ENCODE results near the gene ZNF652.

DNA sequence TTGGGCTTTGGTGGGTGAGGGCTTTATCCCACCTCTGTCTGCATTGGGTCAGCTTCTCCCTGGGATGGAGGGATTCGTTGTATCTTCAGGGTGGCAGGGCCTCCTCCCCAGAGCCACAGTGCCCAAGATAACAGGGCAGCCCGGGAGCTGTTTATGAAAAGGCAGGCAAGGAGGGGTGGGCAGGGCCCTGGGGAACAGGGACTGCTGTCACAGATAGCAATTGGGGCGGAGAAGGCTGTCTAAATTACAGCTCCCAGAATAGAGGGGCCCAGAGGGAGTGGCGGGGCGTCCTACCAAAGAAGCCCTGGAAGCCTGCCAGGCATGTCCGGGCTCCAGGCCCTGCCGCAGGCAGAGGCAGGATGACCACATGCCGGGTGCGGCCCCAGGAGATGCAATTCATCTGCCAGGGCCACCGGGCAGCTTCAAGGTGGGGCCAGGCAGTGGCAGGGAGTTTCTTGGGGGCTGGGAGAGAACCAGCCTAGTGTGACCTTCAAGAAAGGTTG is 112.7 kb downstream of the ZNF652 start:
- TF ChIP-seq, protein P1, sequence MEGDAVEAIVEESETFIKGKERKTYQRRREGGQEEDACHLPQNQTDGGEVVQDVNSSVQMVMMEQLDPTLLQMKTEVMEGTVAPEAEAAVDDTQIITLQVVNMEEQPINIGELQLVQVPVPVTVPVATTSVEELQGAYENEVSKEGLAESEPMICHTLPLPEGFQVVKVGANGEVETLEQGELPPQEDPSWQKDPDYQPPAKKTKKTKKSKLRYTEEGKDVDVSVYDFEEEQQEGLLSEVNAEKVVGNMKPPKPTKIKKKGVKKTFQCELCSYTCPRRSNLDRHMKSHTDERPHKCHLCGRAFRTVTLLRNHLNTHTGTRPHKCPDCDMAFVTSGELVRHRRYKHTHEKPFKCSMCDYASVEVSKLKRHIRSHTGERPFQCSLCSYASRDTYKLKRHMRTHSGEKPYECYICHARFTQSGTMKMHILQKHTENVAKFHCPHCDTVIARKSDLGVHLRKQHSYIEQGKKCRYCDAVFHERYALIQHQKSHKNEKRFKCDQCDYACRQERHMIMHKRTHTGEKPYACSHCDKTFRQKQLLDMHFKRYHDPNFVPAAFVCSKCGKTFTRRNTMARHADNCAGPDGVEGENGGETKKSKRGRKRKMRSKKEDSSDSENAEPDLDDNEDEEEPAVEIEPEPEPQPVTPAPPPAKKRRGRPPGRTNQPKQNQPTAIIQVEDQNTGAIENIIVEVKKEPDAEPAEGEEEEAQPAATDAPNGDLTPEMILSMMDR (optimal IDR thresholded peaks at IDR 0.05 in 1 of 3, IDR thresholded peaks at IDR 0.05 in 1 of 3, conservative IDR thresholded peaks at IDR 0.05 in 1 of 3; ENCODE audit: extremely low read depth in 1 of 3, insufficient read depth in 2 of 3, low read length in 3 of 3), result no peak
- no peak for TF ChIP-seq EZH2 (IDR thresholded peaks at IDR 0.05; ENCODE audit: low read length)
